Measurements from ENCODE around the gene MAVS.

Gene MAVS

DNA sequence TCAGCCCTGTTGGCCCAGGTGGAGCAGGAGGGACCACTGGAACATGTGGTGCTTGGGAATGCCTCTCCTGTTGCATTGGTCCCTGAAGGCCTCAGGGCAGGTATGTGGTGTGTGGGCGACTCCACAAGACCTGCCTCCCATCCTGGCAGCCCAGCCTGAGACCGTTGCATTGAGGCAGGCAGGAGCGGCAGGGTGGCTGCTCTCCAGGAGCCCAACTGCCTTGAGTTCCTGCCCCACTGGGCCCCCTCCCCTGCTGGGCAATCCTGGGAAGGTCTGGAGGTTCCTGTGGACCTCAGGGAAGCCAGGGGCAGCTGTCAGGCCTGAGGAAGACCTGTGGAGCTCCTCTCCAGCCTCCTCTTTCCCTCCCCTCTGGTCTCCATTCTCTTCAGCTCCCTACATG, 19.8 kb downstream of the MAVS start:
- ATAC-seq, result no peak
- TF ChIP-seq ESRRG (CRISPR knock-in tag; IDR thresholded peaks at IDR 0.05) (no peak), SNAI2 (CRISPR knock-in tag; IDR thresholded peaks at IDR 0.05) (no peak), OSR1 (CRISPR knock-in tag; IDR thresholded peaks at IDR 0.05) (no peak)
- TF ChIP-seq, protein P1, sequence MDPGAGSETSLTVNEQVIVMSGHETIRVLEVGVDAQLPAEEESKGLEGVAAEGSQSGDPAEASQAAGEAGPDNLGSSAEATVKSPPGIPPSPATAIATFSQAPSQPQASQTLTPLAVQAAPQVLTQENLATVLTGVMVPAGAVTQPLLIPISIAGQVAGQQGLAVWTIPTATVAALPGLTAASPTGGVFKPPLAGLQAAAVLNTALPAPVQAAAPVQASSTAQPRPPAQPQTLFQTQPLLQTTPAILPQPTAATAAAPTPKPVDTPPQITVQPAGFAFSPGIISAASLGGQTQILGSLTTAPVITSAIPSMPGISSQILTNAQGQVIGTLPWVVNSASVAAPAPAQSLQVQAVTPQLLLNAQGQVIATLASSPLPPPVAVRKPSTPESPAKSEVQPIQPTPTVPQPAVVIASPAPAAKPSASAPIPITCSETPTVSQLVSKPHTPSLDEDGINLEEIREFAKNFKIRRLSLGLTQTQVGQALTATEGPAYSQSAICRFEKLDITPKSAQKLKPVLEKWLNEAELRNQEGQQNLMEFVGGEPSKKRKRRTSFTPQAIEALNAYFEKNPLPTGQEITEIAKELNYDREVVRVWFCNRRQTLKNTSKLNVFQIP (CRISPR knock-in tag; IDR thresholded peaks at IDR 0.05; ENCODE audit: borderline replicate concordance, low read depth), result no peak
- TF ChIP-seq, protein P2, sequence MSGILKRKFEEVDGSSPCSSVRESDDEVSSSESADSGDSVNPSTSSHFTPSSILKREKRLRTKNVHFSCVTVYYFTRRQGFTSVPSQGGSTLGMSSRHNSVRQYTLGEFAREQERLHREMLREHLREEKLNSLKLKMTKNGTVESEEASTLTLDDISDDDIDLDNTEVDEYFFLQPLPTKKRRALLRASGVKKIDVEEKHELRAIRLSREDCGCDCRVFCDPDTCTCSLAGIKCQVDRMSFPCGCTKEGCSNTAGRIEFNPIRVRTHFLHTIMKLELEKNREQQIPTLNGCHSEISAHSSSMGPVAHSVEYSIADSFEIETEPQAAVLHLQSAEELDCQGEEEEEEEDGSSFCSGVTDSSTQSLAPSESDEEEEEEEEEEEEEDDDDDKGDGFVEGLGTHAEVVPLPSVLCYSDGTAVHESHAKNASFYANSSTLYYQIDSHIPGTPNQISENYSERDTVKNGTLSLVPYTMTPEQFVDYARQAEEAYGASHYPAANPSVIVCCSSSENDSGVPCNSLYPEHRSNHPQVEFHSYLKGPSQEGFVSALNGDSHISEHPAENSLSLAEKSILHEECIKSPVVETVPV (CRISPR knock-in tag; IDR thresholded peaks at IDR 0.05), result no peak

DNA sequence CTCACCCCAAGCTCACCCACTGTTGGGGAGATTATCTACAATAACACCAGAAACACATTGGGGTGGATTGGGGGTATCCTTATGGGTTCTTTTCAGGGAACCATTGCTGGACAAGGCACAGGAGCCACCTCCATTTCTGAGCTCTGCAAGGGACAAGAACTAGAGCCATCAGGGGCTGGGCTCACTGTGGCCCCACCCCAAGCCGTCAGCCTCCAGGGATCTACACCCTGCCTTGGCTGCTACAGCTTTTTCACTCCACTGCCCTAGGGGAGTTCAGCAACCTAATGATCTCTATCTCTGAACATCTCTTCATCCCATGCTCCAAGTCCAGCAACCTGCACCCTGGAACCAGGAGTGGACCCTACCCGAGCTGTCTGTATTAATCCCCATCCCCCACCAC, 21.2 kb downstream of the MAVS start:
- ATAC-seq, result no peak
- TF ChIP-seq OSR1 (CRISPR knock-in tag; IDR thresholded peaks at IDR 0.05) (no peak), ESRRG (CRISPR knock-in tag; IDR thresholded peaks at IDR 0.05) (no peak)

DNA sequence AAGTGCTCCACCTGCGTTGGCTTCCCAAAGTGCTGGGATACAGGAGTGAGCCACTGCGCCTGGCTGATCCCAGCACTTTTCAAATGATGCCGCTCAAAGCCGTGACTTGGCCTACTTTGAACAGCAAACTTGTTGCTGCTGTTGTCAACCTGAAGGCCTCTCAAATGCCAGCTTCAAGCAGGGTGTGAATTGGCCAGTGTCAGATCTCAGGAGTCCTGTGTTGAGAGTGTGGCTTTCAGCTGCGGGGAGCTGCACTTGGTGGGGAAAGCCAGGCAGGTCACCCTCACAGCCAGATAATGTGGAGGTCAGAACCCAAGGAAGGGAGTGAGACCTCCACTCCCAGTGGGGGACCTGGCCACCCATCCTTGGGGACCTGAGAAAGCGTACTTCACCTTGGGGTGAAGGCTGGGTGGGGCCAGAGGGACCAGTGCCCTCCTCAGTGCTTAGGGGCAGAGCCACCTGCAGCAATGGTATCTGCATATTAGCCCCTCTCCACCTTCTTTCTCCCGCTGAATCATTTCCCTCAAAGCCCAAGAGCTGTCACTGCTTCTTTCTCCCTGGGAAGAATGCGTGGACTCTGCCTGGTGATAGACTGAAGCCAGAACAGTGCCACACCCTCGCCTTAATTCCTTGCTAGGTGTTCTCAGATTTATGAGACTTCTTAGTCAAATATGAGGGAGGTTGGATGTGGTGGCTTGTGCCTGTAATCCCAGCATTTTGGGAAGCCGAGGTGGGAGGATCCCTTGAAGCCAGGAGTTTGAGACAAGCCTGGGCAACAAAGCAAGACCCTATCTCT, 23.4 kb downstream of the MAVS start:
- TF ChIP-seq OSR1 (CRISPR knock-in tag; IDR thresholded peaks at IDR 0.05) (no peak), BACH2 (CRISPR knock-in tag; IDR thresholded peaks at IDR 0.05; ENCODE audit: borderline replicate concordance) (no peak), ZNF70 (CRISPR knock-in tag; IDR thresholded peaks at IDR 0.05) (no peak), PPARA (CRISPR knock-in tag; IDR thresholded peaks at IDR 0.05; ENCODE audit: borderline replicate concordance) (no peak), ZFP30 (CRISPR knock-in tag; IDR thresholded peaks at IDR 0.05) (no peak), RARB (CRISPR knock-in tag; IDR thresholded peaks at IDR 0.05) (no peak), GLIS3 (CRISPR knock-in tag; IDR thresholded peaks at IDR 0.05) (no peak), CSDC2 (CRISPR knock-in tag; IDR thresholded peaks at IDR 0.05) (no peak), SNAI2 (CRISPR knock-in tag; IDR thresholded peaks at IDR 0.05) (no peak), ESRRG (CRISPR knock-in tag; IDR thresholded peaks at IDR 0.05) (no peak), ISL1 (CRISPR knock-in tag; IDR thresholded peaks at IDR 0.05) (no peak), ZNF565 (CRISPR knock-in tag; conservative IDR thresholded peaks at IDR 0.05; ENCODE audit: low read depth) (no peak)
- TF ChIP-seq, protein P2 (CRISPR knock-in tag; IDR thresholded peaks at IDR 0.05), result no peak
- TF ChIP-seq, protein P3, sequence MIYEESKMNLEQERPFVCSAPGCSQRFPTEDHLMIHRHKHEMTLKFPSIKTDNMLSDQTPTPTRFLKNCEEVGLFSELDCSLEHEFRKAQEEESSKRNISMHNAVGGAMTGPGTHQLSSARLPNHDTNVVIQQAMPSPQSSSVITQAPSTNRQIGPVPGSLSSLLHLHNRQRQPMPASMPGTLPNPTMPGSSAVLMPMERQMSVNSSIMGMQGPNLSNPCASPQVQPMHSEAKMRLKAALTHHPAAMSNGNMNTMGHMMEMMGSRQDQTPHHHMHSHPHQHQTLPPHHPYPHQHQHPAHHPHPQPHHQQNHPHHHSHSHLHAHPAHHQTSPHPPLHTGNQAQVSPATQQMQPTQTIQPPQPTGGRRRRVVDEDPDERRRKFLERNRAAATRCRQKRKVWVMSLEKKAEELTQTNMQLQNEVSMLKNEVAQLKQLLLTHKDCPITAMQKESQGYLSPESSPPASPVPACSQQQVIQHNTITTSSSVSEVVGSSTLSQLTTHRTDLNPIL (CRISPR knock-in tag; IDR thresholded peaks at IDR 0.05; ENCODE audit: low read depth), result no peak
- ATAC-seq, result no peak

DNA sequence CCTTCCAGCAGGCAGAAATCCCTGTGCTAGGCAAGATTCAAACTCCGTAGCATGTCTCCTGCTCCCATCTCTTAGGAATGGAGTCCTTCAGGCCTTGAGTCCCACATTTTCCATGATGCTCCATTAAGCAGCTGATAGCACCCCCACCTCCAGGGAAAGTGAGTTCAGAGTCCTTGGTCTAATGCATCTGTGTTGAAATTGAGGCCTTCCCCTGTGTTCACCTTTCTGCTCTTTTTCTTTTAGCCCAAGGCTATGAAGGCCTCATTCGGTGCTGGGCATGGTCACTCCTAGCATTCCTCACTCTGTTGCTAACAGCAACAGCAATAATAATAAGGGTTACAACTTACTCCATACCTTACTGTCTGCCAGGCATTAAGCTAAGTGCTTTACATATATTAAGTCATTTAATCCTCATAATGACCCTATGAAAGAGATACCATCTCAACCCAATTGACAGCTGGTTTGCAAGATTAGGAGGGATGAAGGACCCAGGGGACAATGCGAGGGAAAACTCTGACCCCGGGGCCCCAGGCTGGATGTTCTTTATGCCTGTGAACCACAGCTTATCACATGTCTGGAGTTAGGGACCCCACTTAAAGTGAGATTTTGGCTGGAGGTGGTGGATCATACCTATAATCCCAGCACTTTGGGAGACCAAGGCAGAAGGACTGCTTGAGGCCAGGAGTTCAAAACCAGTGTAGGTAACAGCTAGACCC, 25.1 kb downstream of the MAVS start:
- ATAC-seq, result peak; percentile 7; the same call in 1 of the 3 replicates
- TF ChIP-seq SNAI2 (CRISPR knock-in tag; IDR thresholded peaks at IDR 0.05) (no peak), OSR1 (CRISPR knock-in tag; IDR thresholded peaks at IDR 0.05) (no peak), BACH2 (CRISPR knock-in tag; IDR thresholded peaks at IDR 0.05; ENCODE audit: borderline replicate concordance) (no peak), CSDC2 (CRISPR knock-in tag; IDR thresholded peaks at IDR 0.05) (no peak), ZFP3 (CRISPR knock-in tag; IDR thresholded peaks at IDR 0.05) (no peak), ZNF565 (CRISPR knock-in tag; conservative IDR thresholded peaks at IDR 0.05; ENCODE audit: low read depth) (no peak), ZNF8 (CRISPR knock-in tag; IDR thresholded peaks at IDR 0.05) (no peak), TOX (CRISPR knock-in tag; IDR thresholded peaks at IDR 0.05; ENCODE audit: borderline replicate concordance) (no peak), ZFP30 (CRISPR knock-in tag; IDR thresholded peaks at IDR 0.05) (no peak), RARB (CRISPR knock-in tag; IDR thresholded peaks at IDR 0.05) (no peak), ARNTL (CRISPR knock-in tag; IDR thresholded peaks at IDR 0.05; ENCODE audit: borderline replicate concordance, low read depth) (no peak)
- TF ChIP-seq, protein P2 (CRISPR knock-in tag; IDR thresholded peaks at IDR 0.05), result no peak
- TF ChIP-seq, protein P3 (CRISPR knock-in tag; IDR thresholded peaks at IDR 0.05; ENCODE audit: low read depth), result no peak
- TF ChIP-seq, protein P4, sequence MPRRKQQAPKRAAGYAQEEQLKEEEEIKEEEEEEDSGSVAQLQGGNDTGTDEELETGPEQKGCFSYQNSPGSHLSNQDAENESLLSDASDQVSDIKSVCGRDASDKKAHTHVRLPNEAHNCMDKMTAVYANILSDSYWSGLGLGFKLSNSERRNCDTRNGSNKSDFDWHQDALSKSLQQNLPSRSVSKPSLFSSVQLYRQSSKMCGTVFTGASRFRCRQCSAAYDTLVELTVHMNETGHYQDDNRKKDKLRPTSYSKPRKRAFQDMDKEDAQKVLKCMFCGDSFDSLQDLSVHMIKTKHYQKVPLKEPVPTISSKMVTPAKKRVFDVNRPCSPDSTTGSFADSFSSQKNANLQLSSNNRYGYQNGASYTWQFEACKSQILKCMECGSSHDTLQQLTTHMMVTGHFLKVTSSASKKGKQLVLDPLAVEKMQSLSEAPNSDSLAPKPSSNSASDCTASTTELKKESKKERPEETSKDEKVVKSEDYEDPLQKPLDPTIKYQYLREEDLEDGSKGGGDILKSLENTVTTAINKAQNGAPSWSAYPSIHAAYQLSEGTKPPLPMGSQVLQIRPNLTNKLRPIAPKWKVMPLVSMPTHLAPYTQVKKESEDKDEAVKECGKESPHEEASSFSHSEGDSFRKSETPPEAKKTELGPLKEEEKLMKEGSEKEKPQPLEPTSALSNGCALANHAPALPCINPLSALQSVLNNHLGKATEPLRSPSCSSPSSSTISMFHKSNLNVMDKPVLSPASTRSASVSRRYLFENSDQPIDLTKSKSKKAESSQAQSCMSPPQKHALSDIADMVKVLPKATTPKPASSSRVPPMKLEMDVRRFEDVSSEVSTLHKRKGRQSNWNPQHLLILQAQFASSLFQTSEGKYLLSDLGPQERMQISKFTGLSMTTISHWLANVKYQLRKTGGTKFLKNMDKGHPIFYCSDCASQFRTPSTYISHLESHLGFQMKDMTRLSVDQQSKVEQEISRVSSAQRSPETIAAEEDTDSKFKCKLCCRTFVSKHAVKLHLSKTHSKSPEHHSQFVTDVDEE (CRISPR knock-in tag; IDR thresholded peaks at IDR 0.05), result no peak
